Measurements from ENCODE around the gene LPCAT1. TPM values are rescaled to one million over a fixed set of nuclear protein-coding genes. Genes with fewer than 3 reads are reported as not detected.

The LPCAT1 gene
- total RNA-seq, 1 experiment from 2014 or later: 71.5 TPM

GRCh38 chr5:1442222-1443145, 81.3 kb downstream of the LPCAT1 start:
- in situ Hi-C loops (cut with HindIII; ENCODE audit: low sequenced_read_pairs): no loop called here
- DNase-seq (ENCODE audit: low spot score): no peak

- in situ Hi-C loops (cut with HindIII; ENCODE audit: low sequenced_read_pairs): no loop called here
- DNase-seq (ENCODE audit: low spot score): no peak
These were observed 82.4 kb downstream of the LPCAT1 start for GRCh38 chr5:1441166-1441865.

- in situ Hi-C loops (cut with HindIII; ENCODE audit: low sequenced_read_pairs): no loop called here
- no peak for DNase-seq (ENCODE audit: low spot score)
These were observed 83.7 kb downstream of the LPCAT1 start for GRCh38 chr5:1440098-1440493.

- in situ Hi-C loops (cut with HindIII; ENCODE audit: low sequenced_read_pairs): no loop called here
These were observed 84.2 kb downstream of the LPCAT1 start for GRCh38 chr5:1439388-1440097.

GRCh38 chr5:1438871-1439270, 84.9 kb downstream of the LPCAT1 start:
- DNase-seq (ENCODE audit: low spot score): no peak
- in situ Hi-C loops (cut with HindIII; ENCODE audit: low sequenced_read_pairs): no loop called here

More at GRCh38 chr5:1439388-1440097, 84.2 kb downstream of the LPCAT1 start:
- no peak for DNase-seq (ENCODE audit: low spot score)

- DNase-seq (ENCODE audit: low spot score): no peak
- in situ Hi-C loops (cut with HindIII; ENCODE audit: low sequenced_read_pairs): no loop called here
These were observed 85.7 kb downstream of the LPCAT1 start for GRCh38 chr5:1437876-1438559.

GRCh38 chr5:1437226-1437829, 86.4 kb downstream of the LPCAT1 start:
- DNase-seq (ENCODE audit: low spot score): no peak
- in situ Hi-C loops (cut with HindIII; ENCODE audit: low sequenced_read_pairs): no loop called here

GRCh38 chr5:1436681-1437080, 87.1 kb downstream of the LPCAT1 start:
- no peak for DNase-seq (ENCODE audit: low spot score)
- in situ Hi-C loops (cut with HindIII; ENCODE audit: low sequenced_read_pairs): no loop called here

GRCh38 chr5:1436036-1436435, 87.7 kb downstream of the LPCAT1 start:
- DNase-seq (ENCODE audit: low spot score): no peak
- in situ Hi-C loops (cut with HindIII; ENCODE audit: low sequenced_read_pairs): no loop called here

- no peak for DNase-seq (ENCODE audit: low spot score)
- in situ Hi-C loops (cut with HindIII; ENCODE audit: low sequenced_read_pairs): no loop called here
These were observed 88.4 kb downstream of the LPCAT1 start for GRCh38 chr5:1435369-1435768.

GRCh38 chr5:1432296-1432695, 91.5 kb downstream of the LPCAT1 start:
- DNase-seq (ENCODE audit: low spot score): no peak

GRCh38 chr5:1431896-1432295, 91.9 kb downstream of the LPCAT1 start:
- no peak for DNase-seq (ENCODE audit: low spot score)
- in situ Hi-C loops (cut with HindIII; ENCODE audit: low sequenced_read_pairs): no loop called here

More at GRCh38 chr5:1432296-1432695, 91.5 kb downstream of the LPCAT1 start:
- in situ Hi-C loops (cut with HindIII; ENCODE audit: low sequenced_read_pairs): no loop called here

GRCh38 chr5:1431021-1431811, 92.5 kb downstream of the LPCAT1 start:
- in situ Hi-C loops (cut with HindIII; ENCODE audit: low sequenced_read_pairs): no loop called here
- no peak for DNase-seq (ENCODE audit: low spot score)

- in situ Hi-C loops (cut with HindIII; ENCODE audit: low sequenced_read_pairs): no loop called here
- DNase-seq (ENCODE audit: low spot score): no peak
These were observed 93.5 kb downstream of the LPCAT1 start for GRCh38 chr5:1430121-1430795.

- no peak for DNase-seq (ENCODE audit: low spot score)
- in situ Hi-C loops (cut with HindIII; ENCODE audit: low sequenced_read_pairs): no loop called here
These were observed 94.3 kb downstream of the LPCAT1 start for GRCh38 chr5:1429496-1429895.

- no peak for DNase-seq (ENCODE audit: low spot score)
- in situ Hi-C loops (cut with HindIII; ENCODE audit: low sequenced_read_pairs): no loop called here
These were observed 94.7 kb downstream of the LPCAT1 start for GRCh38 chr5:1429066-1429465.

GRCh38 chr5:1428107-1428506, 95.7 kb downstream of the LPCAT1 start:
- in situ Hi-C loops (cut with HindIII; ENCODE audit: low sequenced_read_pairs): no loop called here
- DNase-seq (ENCODE audit: low spot score): no peak

- in situ Hi-C loops (cut with HindIII; ENCODE audit: low sequenced_read_pairs): no loop called here
- DNase-seq (ENCODE audit: low spot score): no peak
These were observed 99.0 kb downstream of the LPCAT1 start for GRCh38 chr5:1424716-1425115.
